ENCODE results near the gene CECR2. TPM values are rescaled to one million over a fixed set of nuclear protein-coding genes. Genes with fewer than 3 reads are reported as not detected.

CECR2 gene
- total and polyA plus RNA-seq, 2 donors from 2014 or later: 0.58 to 3.4 TPM

GRCh38 chr22:17436382-17436980 lies 67.2 kb downstream of the CECR2 start:
- TF ChIP-seq CTCF (IDR thresholded peaks at IDR 0.05; ENCODE audit: borderline replicate concordance, extremely low read depth, insufficient read depth): no peak
- H3K27me3 ChIP-seq (ENCODE audit: control insufficient read depth, insufficient read depth, low read length): no peaks in the 10 kb centered on the region
- H3K36me3 ChIP-seq (ENCODE audit: control insufficient read depth in 2 of 3, insufficient read depth in 3 of 3, low read length in 3 of 3): no peaks in the 10 kb centered on the region
- intact Hi-C loops (cut with DNase I): no loop called here
- H3K9ac ChIP-seq (ENCODE audit: low read length in 3 of 3): no peak overlapping the region
- no peak overlapping the region for H3K27ac ChIP-seq (ENCODE audit: low read depth in 2 of 2, low read length in 2 of 2)
- DNase-seq: peak in 3 of 5 donors; percentile 17 to 81 (median 64)
- no peak overlapping the region for H3K4me3 ChIP-seq (ENCODE audit: low read length in 3 of 3)
- no peak for FAIRE-seq
- peaks cover 0 to 3% (median 0%) of the 10 kb centered on the region in 3 donors for H3K4me1 ChIP-seq (ENCODE audit: control insufficient read depth in 2 of 3, insufficient read depth in 2 of 3, low read depth in 1 of 3, low read length in 3 of 3)
- H3K9me3 ChIP-seq (ENCODE audit: control insufficient read depth in 2 of 3, insufficient read depth in 1 of 3, low read length in 3 of 3): no peaks in the 10 kb centered on the region

GRCh38 chr22:17436981-17437412 lies 67.7 kb downstream of the CECR2 start:
- Histone ChIP-seq H3K4me3 (ENCODE audit: low read length in 3 of 3) (no peak overlapping the region), H3K4me1 (ENCODE audit: control insufficient read depth in 2 of 3, insufficient read depth in 2 of 3, low read depth in 1 of 3, low read length in 3 of 3) (peaks cover 0 to 3% (median 0%) of the 10 kb centered on the region in 3 donors), H3K27me3 (ENCODE audit: control insufficient read depth, insufficient read depth, low read length) (no peaks in the 10 kb centered on the region), H3K9me3 (ENCODE audit: control insufficient read depth in 2 of 3, insufficient read depth in 1 of 3, low read length in 3 of 3) (no peaks in the 10 kb centered on the region), H3K27ac (ENCODE audit: low read depth in 2 of 2, low read length in 2 of 2) (no peak overlapping the region), H3K36me3 (ENCODE audit: control insufficient read depth in 2 of 3, insufficient read depth in 3 of 3, low read length in 3 of 3) (no peaks in the 10 kb centered on the region), H3K9ac (ENCODE audit: low read length in 3 of 3) (no peak overlapping the region)
- TF ChIP-seq CTCF (IDR thresholded peaks at IDR 0.05; ENCODE audit: borderline replicate concordance, extremely low read depth, insufficient read depth): no peak
- FAIRE-seq (no peak), DNase-seq (peak in 3 of 5 donors; percentile 17 to 51 (median 42))
- intact Hi-C loops (cut with DNase I): no loop called here

DNA sequence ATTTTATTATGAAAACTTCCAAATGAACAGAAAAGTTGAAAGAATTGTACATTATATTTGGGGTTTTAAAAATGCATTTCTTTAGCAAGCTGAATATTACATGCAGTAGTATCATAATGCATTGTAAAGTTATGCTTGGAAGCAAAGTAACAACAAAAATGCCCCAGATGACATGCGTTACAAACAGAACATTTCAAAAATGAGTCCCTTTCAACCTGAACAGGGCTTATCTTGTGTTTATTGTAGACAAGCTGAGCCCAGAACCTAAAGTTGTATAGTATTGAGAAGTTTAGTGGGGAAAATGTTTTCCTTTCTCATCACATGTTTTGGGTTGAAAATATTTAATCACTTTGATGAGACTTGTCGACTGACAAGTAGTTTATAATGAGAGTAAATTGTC lies 68.8 kb downstream of the CECR2 start:
- no peaks in the 10 kb centered on the region for H3K36me3 ChIP-seq (ENCODE audit: control insufficient read depth in 2 of 3, insufficient read depth in 3 of 3, low read length in 3 of 3)
- H3K9ac ChIP-seq (ENCODE audit: low read length in 3 of 3): no peak overlapping the region
- FAIRE-seq (no peak), DNase-seq (no peak)
- H3K27ac ChIP-seq (ENCODE audit: low read depth in 2 of 2, low read length in 2 of 2): no peak overlapping the region
- intact Hi-C loops (cut with DNase I): no loop called here
- peaks cover 0 to 3% (median 0%) of the 10 kb centered on the region in 3 donors for H3K4me1 ChIP-seq (ENCODE audit: control insufficient read depth in 2 of 3, insufficient read depth in 2 of 3, low read depth in 1 of 3, low read length in 3 of 3)
- no peaks in the 10 kb centered on the region for H3K9me3 ChIP-seq (ENCODE audit: control insufficient read depth in 2 of 3, insufficient read depth in 1 of 3, low read length in 3 of 3)
- H3K4me3 ChIP-seq (ENCODE audit: low read length in 3 of 3): no peak overlapping the region
- TF ChIP-seq CTCF (IDR thresholded peaks at IDR 0.05; ENCODE audit: borderline replicate concordance, extremely low read depth, insufficient read depth): no peak
- no peaks in the 10 kb centered on the region for H3K27me3 ChIP-seq (ENCODE audit: control insufficient read depth, insufficient read depth, low read length)

- H3K27ac ChIP-seq (ENCODE audit: low read depth in 2 of 2, low read length in 2 of 2): no peak overlapping the region
- no peak for TF ChIP-seq CTCF (IDR thresholded peaks at IDR 0.05; ENCODE audit: borderline replicate concordance, extremely low read depth, insufficient read depth)
Measured at GRCh38 chr22:17441326-17441725, 72.1 kb downstream of the CECR2 start.

More at GRCh38 chr22:17441326-17441725, 72.1 kb downstream of the CECR2 start:
- no peaks in the 10 kb centered on the region for H3K27me3 ChIP-seq (ENCODE audit: control insufficient read depth, insufficient read depth, low read length)
- no peaks in the 10 kb centered on the region for H3K9me3 ChIP-seq (ENCODE audit: control insufficient read depth in 2 of 3, insufficient read depth in 1 of 3, low read length in 3 of 3)
- FAIRE-seq: no peak
- no peaks in the 10 kb centered on the region for H3K36me3 ChIP-seq (ENCODE audit: control insufficient read depth in 2 of 3, insufficient read depth in 3 of 3, low read length in 3 of 3)
- no peak for DNase-seq
- H3K4me1 ChIP-seq (ENCODE audit: control insufficient read depth in 2 of 3, insufficient read depth in 2 of 3, low read depth in 1 of 3, low read length in 3 of 3): peaks cover 0 to 3% (median 0%) of the 10 kb centered on the region in 3 donors
- intact Hi-C loops (cut with DNase I): no loop called here
- H3K4me3 ChIP-seq (ENCODE audit: low read length in 3 of 3): no peak overlapping the region
- no peak overlapping the region for H3K9ac ChIP-seq (ENCODE audit: low read length in 3 of 3)
